Naive thymus-derived CD4-positive, alpha-beta T cell (primary cell): ENCODE data around the gene ACVRL1. TPM values are rescaled to one million over a fixed set of nuclear protein-coding genes. Genes with fewer than 3 reads are reported as not detected.

Source experiments
- polyA plus RNA-seq, 2 donors: library from polyadenylated mRNA; unstranded; fragments of 300-500 nt; fragmentation: Illumina TruSeq; gene quantifications; one replicate each; pipeline ENCODE4 v1.2.3, GENCODE V29; 2021
- total RNA-seq, 6 experiments: library from RNA in 5 of 6; stranded (reverse) in 5 of 6; gene quantifications; 1 replicate in 5 of 6; 2 replicates in 1 of 6; pipeline ENCODE4 v1.2.3 and lab custom pipeline; 2021 to 2026

Gene ACVRL1
- total and polyA plus RNA-seq, 7 experiments from 2014 or later = 0.64 to 0.70 TPM; not detected in 5

Other genes starting within 250 kb of the ACVRL1 start
- 1 to 10 TPM in 4 of 5 experiments, under 1 TPM in 1; 0.22 to 2.1 (median 1.5) TPM for gene FIGNL2, start 58.8 kb upstream of the ACVRL1 start, total RNA-seq
- under 1 TPM in 1 of 2 donors, not detected in 1; 0.07 TPM for gene FIGNL2, start 58.8 kb upstream of the ACVRL1 start, polyA plus RNA-seq
- not detected for gene ANKRD33, start 19.4 kb upstream of the ACVRL1 start, total RNA-seq
- gene ANKRD33, start 19.4 kb upstream of the ACVRL1 start, polyA plus RNA-seq = not detected
- 10 to 100 TPM in 4 of 5 experiments, 1 to 10 TPM in 1; 4.9 to 14.8 (median 14.2) TPM for gene ACVR1B, start 44.2 kb downstream of the ACVRL1 start, total RNA-seq
- gene ACVR1B, start 44.2 kb downstream of the ACVRL1 start, polyA plus RNA-seq = 1 to 10 TPM; 2.5 to 2.9 TPM
- gene TAMALIN, start 99.4 kb downstream of the ACVRL1 start, total RNA-seq = 100 to 1,000 TPM in 2 of 5 experiments, 10 to 100 TPM in 2, 1 to 10 TPM in 1; 5.6 to 501 (median 33.7) TPM
- 1 to 10 TPM; 1.1 to 1.3 TPM for gene TAMALIN, start 99.4 kb downstream of the ACVRL1 start, polyA plus RNA-seq
- 100 to 1,000 TPM in 2 of 5 experiments, 1 to 10 TPM in 1, under 1 TPM in 2; 0.89 to 279 (median 7.1) TPM for gene NR4A1, start 143.9 kb downstream of the ACVRL1 start, total RNA-seq
- 1 to 10 TPM in 1 of 2 donors, under 1 TPM in 1; 0.28 to 1.1 TPM for gene NR4A1, start 143.9 kb downstream of the ACVRL1 start, polyA plus RNA-seq
- gene ATG101, start 162.5 kb downstream of the ACVRL1 start, total RNA-seq = 10 to 100 TPM; 20.7 to 39.7 (median 34.3) TPM
- 10 to 100 TPM; 20.9 to 30.9 TPM for gene ATG101, start 162.5 kb downstream of the ACVRL1 start, polyA plus RNA-seq
- under 1 TPM in 2 of 5 experiments, not detected in 3; 0.24 to 0.27 TPM for gene SMIM41, start 172.2 kb downstream of the ACVRL1 start, total RNA-seq
- gene SMIM41, start 172.2 kb downstream of the ACVRL1 start, polyA plus RNA-seq = not detected